HCT116 (cell line): ENCODE data around the gene CLK1. TPM values are rescaled to one million over a fixed set of nuclear protein-coding genes. Genes with fewer than 3 reads are reported as not detected.

Experiments used
- ATAC-seq: fragments of 200-7000 bp; cut with Tn5 transposase; 2 replicates; pipeline ENCODE4 v1.9.1; 2020; ENCODE audit warnings: mild to moderate bottlenecking, moderate library complexity
- BruUV-seq: library from RNA; stranded (reverse); fragments of 400-500 nt; replicated peaks from 2 replicates; lab custom pipeline; 2021; lab: Mats Ljungman, UMichigan
- CTCF ChIA-PET: fragments of 300-600 bp; sonication (Branson Sonifier 250); formaldehyde crosslinking; loops from one replicate; lab custom pipeline; 2021; ENCODE audit warnings: antibody characterized with exemption; lab: Charles Lee
- POLR2A ChIA-PET: fragments of 300-600, 350-600 bp; sonication (Branson Sonifier 250); formaldehyde crosslinking; loops from one replicate; lab custom pipeline; 2021; ENCODE audit warnings: antibody characterized with exemption; lab: Charles Lee
- RAD21 ChIA-PET, 2 experiments: fragments of 300-600 bp; sonication (Branson Sonifier 250); formaldehyde crosslinking; loops; one replicate each; lab custom pipeline; 2023; ENCODE audit warnings: low total read pairs in 2 of 2; ENCODE audit not compliant: uncharacterized antibody in 2 of 2, unreplicated experiment in 2 of 2, low non-redundant PET in 1 of 2; lab: Charles Lee
- DNase-seq: peaks from one replicate; pipeline ENCODE4 v3.0.0-alpha.2; 2010; ENCODE audit warnings: low read depth, low spot score
- H2AFZ ChIP-seq: fragments of 200-600 bp; shearing (Covaris generic), sonication (generic); 2 replicates; pipeline ENCODE4 v1.6.1; 2017; ENCODE audit warnings: low read depth, mixed run types, mixed read lengths, antibody characterized with exemption, low read length; ENCODE audit not compliant: poor library complexity, severe bottlenecking
- H3K27ac ChIP-seq: 2 replicates; pipeline ENCODE4 v1.5.1; 2012; ENCODE audit warnings: low read depth, low read length
- H3K27me3 ChIP-seq: fragments of 200-600 bp; sonication (generic); 2 replicates; pipeline ENCODE4 v1.6.1; 2016; ENCODE audit warnings: mixed run types, low read length, mixed read lengths; ENCODE audit not compliant: insufficient read depth
- H3K36me3 ChIP-seq, 2 experiments: fragments of 200-500 bp in 1 of 2; fragments of 200-600 bp in 1 of 2; sonication (Bioruptor generic) in 1 of 2; sonication (generic) in 1 of 2; 2 replicates each; pipeline versions ENCODE4 v1.5.1 to v1.6.1; 2014 to 2016; ENCODE audit warnings: low read length in 2 of 2, inconsistent platforms in 1 of 2, mixed read lengths in 1 of 2, mixed run types in 1 of 2; ENCODE audit not compliant: insufficient read depth in 2 of 2, control insufficient read depth in 1 of 2
- H3K4me1 ChIP-seq, 2 experiments: fragments of 200-600 bp in 1 of 2; sonication (generic) in 1 of 2; 2 replicates each; pipeline versions ENCODE4 v1.5.1 to v1.6.1; 2012 to 2017; ENCODE audit warnings: low read length in 2 of 2, inconsistent platforms in 1 of 2, mild to moderate bottlenecking in 1 of 2, mixed read lengths in 1 of 2, mixed run types in 1 of 2, moderate library complexity in 1 of 2; ENCODE audit not compliant: insufficient read depth in 2 of 2, control insufficient read depth in 1 of 2
- H3K4me2 ChIP-seq: fragments of 200-600 bp; sonication (generic); 2 replicates; pipeline ENCODE4 v1.6.1; 2017; ENCODE audit warnings: mixed run types, low read length, mixed read lengths
- H3K4me3 ChIP-seq, 2 experiments: fragments of 200-600 bp in 1 of 2; sonication (generic) in 1 of 2; replicated peaks in 1 of 2; 2 replicates each; pipeline ENCODE4 v1.5.1; 2011 to 2016; ENCODE audit warnings: low read length in 2 of 2, control low read depth in 1 of 2, low read depth in 1 of 2, mild to moderate bottlenecking in 1 of 2, mixed read lengths in 1 of 2, mixed run types in 1 of 2
- H3K79me2 ChIP-seq: fragments of 200-600 bp; sonication (generic); 2 replicates; pipeline ENCODE4 v1.6.1; 2017; ENCODE audit warnings: mild to moderate bottlenecking, mixed run types, low read length, moderate library complexity, mixed read lengths; ENCODE audit not compliant: insufficient read depth
- H3K9ac ChIP-seq: fragments of 200-600 bp; sonication (generic); 2 replicates; pipeline ENCODE4 v1.6.1; 2016; ENCODE audit warnings: low read length, mixed read lengths
- H3K9me2 ChIP-seq: fragments of 200-600 bp; sonication (generic), shearing (Covaris generic); 2 replicates; pipeline ENCODE4 v1.6.1; 2017; ENCODE audit warnings: mixed run types, mild to moderate bottlenecking, moderate library complexity; ENCODE audit not compliant: insufficient read depth
- H3K9me3 ChIP-seq, 2 experiments: fragments of 200-500 bp in 1 of 2; fragments of 200-600 bp in 1 of 2; sonication (Bioruptor generic) in 1 of 2; sonication (generic) in 1 of 2; 2 replicates each; pipeline ENCODE4 v1.6.1; 2014 to 2017; ENCODE audit warnings: low read length in 2 of 2, mixed read lengths in 2 of 2, inconsistent platforms in 1 of 2, low read depth in 1 of 2, mild to moderate bottlenecking in 1 of 2, mixed run types in 1 of 2, moderate library complexity in 1 of 2; ENCODE audit not compliant: control insufficient read depth in 1 of 2, insufficient read depth in 1 of 2
- H4K20me1 ChIP-seq: fragments of 200-600 bp; sonication (generic), shearing (Covaris generic); 2 replicates; pipeline ENCODE4 v1.6.1; 2017; ENCODE audit warnings: mixed run types, mild to moderate bottlenecking, moderate library complexity; ENCODE audit not compliant: insufficient read depth
- ATF3 ChIP-seq: IDR thresholded peaks from 2 replicates; pipeline ENCODE4 v1.6.1; 2012
- CBX3 ChIP-seq: IDR thresholded peaks from 2 replicates; pipeline ENCODE4 v1.6.1; 2012; ENCODE audit warnings: low read depth
- CEBPB ChIP-seq: IDR thresholded peaks from 2 replicates; pipeline ENCODE4 v1.6.1; 2012; ENCODE audit warnings: low read depth
- EGR1 ChIP-seq: IDR thresholded peaks from 2 replicates; pipeline ENCODE4 v1.6.1; 2012; ENCODE audit warnings: low read depth
- EZH2phosphoT487 ChIP-seq: fragments of 200-600 bp; IDR thresholded peaks from 2 replicates; pipeline ENCODE4 v1.6.1; 2018; ENCODE audit warnings: antibody characterized with exemption, borderline replicate concordance
- FOSL1 ChIP-seq: IDR thresholded peaks from 2 replicates; pipeline ENCODE4 v1.6.1; 2012; ENCODE audit warnings: low read depth
- JUND ChIP-seq: IDR thresholded peaks from 2 replicates; pipeline ENCODE4 v1.6.1; 2012
- POLR2AphosphoS5 ChIP-seq: IDR thresholded peaks from 2 replicates; pipeline ENCODE4 v1.6.1; 2011; ENCODE audit warnings: mild to moderate bottlenecking, low read depth, low read length, moderate library complexity
- SIN3A ChIP-seq: IDR thresholded peaks from 2 replicates; pipeline ENCODE4 v1.6.1; 2012; ENCODE audit warnings: low read depth
- SP1 ChIP-seq: IDR thresholded peaks from 2 replicates; pipeline ENCODE4 v1.6.1; 2012; ENCODE audit warnings: low read depth
- YY1 ChIP-seq: IDR thresholded peaks from 2 replicates; pipeline ENCODE4 v1.6.1; 2011; ENCODE audit warnings: low read length, low read depth, moderate library complexity, mild to moderate bottlenecking; ENCODE audit not compliant: insufficient replicate concordance; ENCODE audit errors: extremely low read depth
- ZFX ChIP-seq: fragments of 450-650 bp; IDR thresholded peaks from 2 replicates; pipeline ENCODE4 v1.6.1; 2017
- ZNF274 ChIP-seq: fragments of 200-500 bp; sonication (Bioruptor generic); IDR thresholded peaks from 2 replicates; pipeline ENCODE4 v1.6.1; 2014; ENCODE audit warnings: mild to moderate bottlenecking, low read depth, low read length, inconsistent platforms
- intact Hi-C: fragments of 100-400 bp; cut with micrococcal nuclease; formaldehyde crosslinking; loops from 2 replicates; pipeline ENCODE4 v1.10.0; 2022
- total RNA-seq: library from RNA; stranded (reverse); gene quantifications from one replicate; pipeline ENCODE4 v1.2.1, GENCODE V29; 2021; ENCODE audit not compliant: unreplicated experiment
- TF ChIP-seq, protein P1 (sequence below): IDR thresholded peaks from 2 replicates; pipeline ENCODE4 v1.6.1; 2011; ENCODE audit warnings: mild to moderate bottlenecking, low read length, moderate library complexity; ENCODE audit not compliant: insufficient replicate concordance; ENCODE audit errors: extremely low read depth
- TF ChIP-seq, protein P2 (sequence below), 3 experiments: fragments of 200-600 bp in 1 of 3; sonication (generic) in 1 of 3; IDR thresholded peaks in 2 of 3; conservative IDR thresholded peaks in 1 of 3; 2 replicates each; pipeline ENCODE4 v1.5.1; 2012 to 2017; ENCODE audit warnings: low read depth in 2 of 3, low read length in 2 of 3, antibody characterized with exemption in 1 of 3, borderline replicate concordance in 1 of 3, control low read depth in 1 of 3, mild to moderate bottlenecking in 1 of 3, mixed read lengths in 1 of 3, mixed run types in 1 of 3, moderate library complexity in 1 of 3; ENCODE audit not compliant: insufficient read depth in 1 of 3

CLK1 gene
- total RNA-seq, 1 experiment from 2014 or later = 49.1 TPM

GRCh38 chr2:200809506-200810251, 54.8 kb downstream of the CLK1 start:
- CTCF ChIA-PET = no interaction called here
- no peak overlapping the region for H3K4me3 ChIP-seq
- no peak overlapping the region for H3K27ac ChIP-seq
- H3K79me2 ChIP-seq = peaks cover 30% of the 10 kb centered on the region
- no peaks in the 10 kb centered on the region for H3K27me3 ChIP-seq
- ATAC-seq (no peak), DNase-seq (no peak)
- BruUV-seq = no TSS peak
- no peak overlapping the region for H2AFZ ChIP-seq
- peak overlapping the region; percentile 82; the same call in 1 of the 2 replicates for H3K4me2 ChIP-seq
- H3K9me2 ChIP-seq = no peaks in the 10 kb centered on the region
- POLR2A ChIA-PET = no interaction called here
- RAD21 ChIA-PET = no interaction called here
- no peak overlapping the region for H3K9ac ChIP-seq
- no peaks in the 10 kb centered on the region for H3K9me3 ChIP-seq
- peaks cover 12 to 26% of the 10 kb centered on the region in 2 experiments for H3K4me1 ChIP-seq
- TF ChIP-seq, protein P1, sequence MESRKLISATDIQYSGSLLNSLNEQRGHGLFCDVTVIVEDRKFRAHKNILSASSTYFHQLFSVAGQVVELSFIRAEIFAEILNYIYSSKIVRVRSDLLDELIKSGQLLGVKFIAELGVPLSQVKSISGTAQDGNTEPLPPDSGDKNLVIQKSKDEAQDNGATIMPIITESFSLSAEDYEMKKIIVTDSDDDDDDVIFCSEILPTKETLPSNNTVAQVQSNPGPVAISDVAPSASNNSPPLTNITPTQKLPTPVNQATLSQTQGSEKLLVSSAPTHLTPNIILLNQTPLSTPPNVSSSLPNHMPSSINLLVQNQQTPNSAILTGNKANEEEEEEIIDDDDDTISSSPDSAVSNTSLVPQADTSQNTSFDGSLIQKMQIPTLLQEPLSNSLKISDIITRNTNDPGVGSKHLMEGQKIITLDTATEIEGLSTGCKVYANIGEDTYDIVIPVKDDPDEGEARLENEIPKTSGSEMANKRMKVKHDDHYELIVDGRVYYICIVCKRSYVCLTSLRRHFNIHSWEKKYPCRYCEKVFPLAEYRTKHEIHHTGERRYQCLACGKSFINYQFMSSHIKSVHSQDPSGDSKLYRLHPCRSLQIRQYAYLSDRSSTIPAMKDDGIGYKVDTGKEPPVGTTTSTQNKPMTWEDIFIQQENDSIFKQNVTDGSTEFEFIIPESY = no peak
- TF ChIP-seq POLR2AphosphoS5 (no peak), JUND (no peak), ZFX (no peak), SP1 (no peak), ATF3 (no peak), CBX3 (no peak), EGR1 (no peak), ZNF274 (no peak), FOSL1 (no peak), CEBPB (no peak), SIN3A (no peak), EZH2phosphoT487 (no peak), YY1 (no peak)
- TF ChIP-seq, protein P2, sequence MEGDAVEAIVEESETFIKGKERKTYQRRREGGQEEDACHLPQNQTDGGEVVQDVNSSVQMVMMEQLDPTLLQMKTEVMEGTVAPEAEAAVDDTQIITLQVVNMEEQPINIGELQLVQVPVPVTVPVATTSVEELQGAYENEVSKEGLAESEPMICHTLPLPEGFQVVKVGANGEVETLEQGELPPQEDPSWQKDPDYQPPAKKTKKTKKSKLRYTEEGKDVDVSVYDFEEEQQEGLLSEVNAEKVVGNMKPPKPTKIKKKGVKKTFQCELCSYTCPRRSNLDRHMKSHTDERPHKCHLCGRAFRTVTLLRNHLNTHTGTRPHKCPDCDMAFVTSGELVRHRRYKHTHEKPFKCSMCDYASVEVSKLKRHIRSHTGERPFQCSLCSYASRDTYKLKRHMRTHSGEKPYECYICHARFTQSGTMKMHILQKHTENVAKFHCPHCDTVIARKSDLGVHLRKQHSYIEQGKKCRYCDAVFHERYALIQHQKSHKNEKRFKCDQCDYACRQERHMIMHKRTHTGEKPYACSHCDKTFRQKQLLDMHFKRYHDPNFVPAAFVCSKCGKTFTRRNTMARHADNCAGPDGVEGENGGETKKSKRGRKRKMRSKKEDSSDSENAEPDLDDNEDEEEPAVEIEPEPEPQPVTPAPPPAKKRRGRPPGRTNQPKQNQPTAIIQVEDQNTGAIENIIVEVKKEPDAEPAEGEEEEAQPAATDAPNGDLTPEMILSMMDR (IDR thresholded peaks at IDR 0.05 in 2 of 3, conservative IDR thresholded peaks at IDR 0.05 in 1 of 3; ENCODE audit: borderline replicate concordance in 1 of 3, insufficient read depth in 1 of 3, low read depth in 2 of 3, low read length in 2 of 3) = no peak
- intact Hi-C loops = loop anchor here (2.0 to 5.0 kb wide), 3 partner anchors 45 to 832 kb away; partner anchors contain the start of gene CLK1
- H3K36me3 ChIP-seq = peaks cover 15 to 16% of the 10 kb centered on the region in 2 experiments
- H4K20me1 ChIP-seq = peaks cover 15% of the 10 kb centered on the region; the same call in 1 of the 2 replicates
